ENCODE results near the gene SLC13A5. TPM values are rescaled to one million over a fixed set of nuclear protein-coding genes. Genes with fewer than 3 reads are reported as not detected.

SLC13A5 gene
- total RNA-seq, 1 donor from 2014 or later = not detected

GRCh38 chr17:6675201-6675825, 37.9 kb downstream of the SLC13A5 start:
- Mint-ChIP-seq H3K9me3 (ENCODE audit: unreplicated experiment) (no peaks in the 10 kb centered on the region), H3K27me3 (ENCODE audit: unreplicated experiment) (peaks cover 1% of the 10 kb centered on the region)

DNA sequence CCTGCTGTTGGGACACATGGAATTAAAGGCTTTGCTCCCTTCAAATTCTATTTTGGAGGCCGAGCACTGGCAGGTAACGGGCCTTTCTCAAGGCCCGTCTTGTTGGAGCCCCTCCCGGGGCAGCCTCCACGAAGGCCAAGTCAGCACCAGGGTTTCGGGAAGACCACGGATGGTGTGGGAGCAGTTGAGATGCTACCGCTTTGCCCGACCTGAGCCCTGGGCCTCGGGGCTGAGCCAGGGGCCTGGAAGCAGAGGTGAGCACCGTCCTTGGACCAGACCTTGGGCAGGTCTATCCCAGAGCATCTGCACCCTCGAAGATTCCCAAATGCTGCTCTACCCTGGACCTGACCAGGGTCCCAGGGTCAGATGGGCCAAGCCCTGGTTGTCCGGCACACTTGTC, 38.6 kb downstream of the SLC13A5 start:
- Mint-ChIP-seq H3K27ac (ENCODE audit: unreplicated experiment) (no peak overlapping the region), H3K4me1 (ENCODE audit: low read depth, unreplicated experiment) (no peaks in the 10 kb centered on the region), H3K27me3 (ENCODE audit: unreplicated experiment) (peaks cover 1% of the 10 kb centered on the region), H3K36me3 (ENCODE audit: unreplicated experiment) (no peaks in the 10 kb centered on the region), H3K9me3 (ENCODE audit: unreplicated experiment) (no peaks in the 10 kb centered on the region), H3K4me3 (ENCODE audit: unreplicated experiment) (no peak overlapping the region)
- DNase-seq = no peak
- TF ChIP-seq, protein P1, sequence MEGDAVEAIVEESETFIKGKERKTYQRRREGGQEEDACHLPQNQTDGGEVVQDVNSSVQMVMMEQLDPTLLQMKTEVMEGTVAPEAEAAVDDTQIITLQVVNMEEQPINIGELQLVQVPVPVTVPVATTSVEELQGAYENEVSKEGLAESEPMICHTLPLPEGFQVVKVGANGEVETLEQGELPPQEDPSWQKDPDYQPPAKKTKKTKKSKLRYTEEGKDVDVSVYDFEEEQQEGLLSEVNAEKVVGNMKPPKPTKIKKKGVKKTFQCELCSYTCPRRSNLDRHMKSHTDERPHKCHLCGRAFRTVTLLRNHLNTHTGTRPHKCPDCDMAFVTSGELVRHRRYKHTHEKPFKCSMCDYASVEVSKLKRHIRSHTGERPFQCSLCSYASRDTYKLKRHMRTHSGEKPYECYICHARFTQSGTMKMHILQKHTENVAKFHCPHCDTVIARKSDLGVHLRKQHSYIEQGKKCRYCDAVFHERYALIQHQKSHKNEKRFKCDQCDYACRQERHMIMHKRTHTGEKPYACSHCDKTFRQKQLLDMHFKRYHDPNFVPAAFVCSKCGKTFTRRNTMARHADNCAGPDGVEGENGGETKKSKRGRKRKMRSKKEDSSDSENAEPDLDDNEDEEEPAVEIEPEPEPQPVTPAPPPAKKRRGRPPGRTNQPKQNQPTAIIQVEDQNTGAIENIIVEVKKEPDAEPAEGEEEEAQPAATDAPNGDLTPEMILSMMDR (IDR thresholded peaks at IDR 0.05; ENCODE audit: partially characterized antibody, unreplicated experiment) = no peak

More at GRCh38 chr17:6675201-6675825, 37.9 kb downstream of the SLC13A5 start:
- H3K4me1 Mint-ChIP-seq (ENCODE audit: low read depth, unreplicated experiment) = no peaks in the 10 kb centered on the region
- no peak for DNase-seq
- H3K36me3 Mint-ChIP-seq (ENCODE audit: unreplicated experiment) = no peaks in the 10 kb centered on the region
- TF ChIP-seq, protein P1 (IDR thresholded peaks at IDR 0.05; ENCODE audit: partially characterized antibody, unreplicated experiment) = no peak
- H3K4me3 Mint-ChIP-seq (ENCODE audit: unreplicated experiment) = no peak overlapping the region
- H3K27ac Mint-ChIP-seq (ENCODE audit: unreplicated experiment) = no peak overlapping the region

DNA sequence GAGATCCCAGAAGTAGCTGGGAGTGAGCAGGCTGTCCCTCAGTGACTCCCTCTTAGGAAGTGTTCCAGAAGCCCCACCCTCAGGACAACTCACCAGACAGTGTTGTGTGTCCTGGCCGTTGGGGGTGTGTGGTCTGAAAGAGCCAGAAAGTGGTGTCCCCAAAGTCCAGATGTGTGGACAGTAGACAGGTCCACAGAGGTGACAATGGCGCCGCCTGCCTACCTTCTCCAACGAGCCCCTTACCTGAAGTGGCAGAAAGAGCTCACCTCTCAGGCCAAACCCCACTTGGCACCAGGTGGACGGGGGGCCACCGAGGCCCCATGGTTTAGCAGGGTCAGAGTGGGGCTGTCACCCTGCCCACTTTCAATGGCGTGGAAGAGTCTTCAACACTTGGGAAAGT, 41.7 kb downstream of the SLC13A5 start:
- TF ChIP-seq, protein P1 (IDR thresholded peaks at IDR 0.05; ENCODE audit: partially characterized antibody, unreplicated experiment) = no peak
- Mint-ChIP-seq H3K27ac (ENCODE audit: unreplicated experiment) (no peak overlapping the region), H3K27me3 (ENCODE audit: unreplicated experiment) (peaks cover 6% of the 10 kb centered on the region), H3K9me3 (ENCODE audit: unreplicated experiment) (no peaks in the 10 kb centered on the region), H3K4me3 (ENCODE audit: unreplicated experiment) (no peak overlapping the region), H3K4me1 (ENCODE audit: low read depth, unreplicated experiment) (no peaks in the 10 kb centered on the region), H3K36me3 (ENCODE audit: unreplicated experiment) (peaks cover 4% of the 10 kb centered on the region)
- no peak for DNase-seq

GRCh38 chr17:6670999-6671398, 42.2 kb downstream of the SLC13A5 start:
- Mint-ChIP-seq H3K27me3 (ENCODE audit: unreplicated experiment) (peaks cover 6% of the 10 kb centered on the region), H3K36me3 (ENCODE audit: unreplicated experiment) (peaks cover 4% of the 10 kb centered on the region), H3K9me3 (ENCODE audit: unreplicated experiment) (no peaks in the 10 kb centered on the region), H3K27ac (ENCODE audit: unreplicated experiment) (no peak overlapping the region), H3K4me3 (ENCODE audit: unreplicated experiment) (no peak overlapping the region), H3K4me1 (ENCODE audit: low read depth, unreplicated experiment) (no peaks in the 10 kb centered on the region)
- TF ChIP-seq, protein P1 (IDR thresholded peaks at IDR 0.05; ENCODE audit: partially characterized antibody, unreplicated experiment) = no peak
- no peak for DNase-seq

DNA sequence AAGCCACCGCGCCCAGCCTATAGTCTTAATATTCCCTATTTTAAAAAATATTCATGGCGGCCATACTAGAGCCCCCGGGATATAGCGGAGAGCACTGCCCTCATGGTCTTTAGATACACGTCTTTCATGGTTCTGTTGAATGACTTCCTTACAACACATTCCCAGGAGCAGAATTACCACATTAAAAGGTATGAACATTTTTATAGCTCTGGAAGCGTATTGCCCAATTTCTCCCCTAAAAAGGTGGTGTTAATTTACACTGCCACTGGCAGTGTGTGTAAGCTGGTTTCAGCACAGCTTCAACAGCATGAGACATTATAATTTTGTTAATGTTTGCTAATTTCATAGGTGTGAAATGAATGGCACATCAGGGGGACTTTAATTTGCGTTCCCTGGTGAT, 42.6 kb downstream of the SLC13A5 start:
- Mint-ChIP-seq H3K9me3 (ENCODE audit: unreplicated experiment) (no peaks in the 10 kb centered on the region), H3K4me3 (ENCODE audit: unreplicated experiment) (no peak overlapping the region), H3K27me3 (ENCODE audit: unreplicated experiment) (peaks cover 6% of the 10 kb centered on the region), H3K36me3 (ENCODE audit: unreplicated experiment) (peaks cover 4% of the 10 kb centered on the region), H3K27ac (ENCODE audit: unreplicated experiment) (no peak overlapping the region), H3K4me1 (ENCODE audit: low read depth, unreplicated experiment) (no peaks in the 10 kb centered on the region)
- no peak for DNase-seq
- TF ChIP-seq, protein P1 (IDR thresholded peaks at IDR 0.05; ENCODE audit: partially characterized antibody, unreplicated experiment) = no peak

Measured in glutamatergic neuron (in vitro differentiated cells).